Prostate gland (tissue), 2 donors: ENCODE measurements around the gene BAX. TPM values are rescaled to one million over a fixed set of nuclear protein-coding genes. Genes with fewer than 3 reads are reported as not detected.
"Not testable (repeated sequence)": the region's sequence is repeated elsewhere in the genome, so short reads cannot be mapped to it uniquely, and the experiment has no call there.

Experiments used
- DNase-seq: peaks from one replicate; pipeline ENCODE4 v3.0.0-alpha.2; 2019; ENCODE audit warnings: low spot score
- H3K27ac ChIP-seq, 2 donors: fragments of 200-600 bp; sonication (generic); 2 replicates each; pipeline ENCODE4 v1.5.1; 2017 to 2019
- H3K27me3 ChIP-seq: fragments of 200-600 bp; sonication (generic); replicated peaks from 2 replicates; pipeline ENCODE4 v1.5.1; 2019; ENCODE audit not compliant: insufficient read depth
- H3K36me3 ChIP-seq, 2 donors: fragments of 200-600 bp; sonication (generic); 1 replicate in 1 of 2; 2 replicates in 1 of 2; pipeline versions ENCODE4 v1.5.1 to v1.8.1; 2017 to 2019
- H3K4me1 ChIP-seq: fragments of 200-600 bp; sonication (generic); replicated peaks from 2 replicates; pipeline ENCODE4 v1.5.1; 2019
- H3K4me3 ChIP-seq, 2 donors: fragments of 200-600 bp; sonication (generic); 2 replicates each; pipeline ENCODE4 v1.5.1; 2017 to 2019
- H3K9me3 ChIP-seq: fragments of 200-600 bp; sonication (generic); 2 replicates; pipeline ENCODE4 v1.5.1; 2017
- POLR2A ChIP-seq: fragments of 450-650 bp; IDR thresholded peaks from one replicate; pipeline ENCODE4 v1.6.1; 2016; ENCODE audit warnings: antibody characterized with exemption, mild to moderate bottlenecking
- POLR2AphosphoS5 ChIP-seq: sonication (generic); formaldehyde crosslinking; IDR thresholded peaks from one replicate; pipeline ENCODE4 v1.6.1; 2017; ENCODE audit warnings: antibody characterized with exemption
- WGBS: methylation state at CpG from one replicate; pipeline ENCODE4 v1.1.5; 2018; 5-methylcytosine and 5-hydroxymethylcytosine counted together
- intact Hi-C: fragments of 100-400 bp; cut with DNase I; formaldehyde crosslinking; loops from one replicate; pipeline ENCODE4 v1.14.2; 2022
- total RNA-seq, 2 donors: library from RNA; depleted of rRNA; stranded (reverse); fragments of >200 nt; gene quantifications; one replicate each; pipeline ENCODE4 v1.1.0, GENCODE V29; 2016
- TF ChIP-seq, protein P1 (sequence below), 4 experiments: fragments of 200-600 bp in 2 of 4; fragments of 450-650 bp in 2 of 4; sonication (generic) in 2 of 4; IDR thresholded peaks; 1 replicate in 3 of 4; 2 replicates in 1 of 4; pipeline ENCODE4 v1.5.1; 2016 to 2019; ENCODE audit warnings: antibody characterized with exemption in 4 of 4, mild to moderate bottlenecking in 2 of 4, moderate library complexity in 2 of 4

BAX gene
- total RNA-seq, 2 donors from 2014 or later: 52.1 to 62.3 TPM

DNA sequence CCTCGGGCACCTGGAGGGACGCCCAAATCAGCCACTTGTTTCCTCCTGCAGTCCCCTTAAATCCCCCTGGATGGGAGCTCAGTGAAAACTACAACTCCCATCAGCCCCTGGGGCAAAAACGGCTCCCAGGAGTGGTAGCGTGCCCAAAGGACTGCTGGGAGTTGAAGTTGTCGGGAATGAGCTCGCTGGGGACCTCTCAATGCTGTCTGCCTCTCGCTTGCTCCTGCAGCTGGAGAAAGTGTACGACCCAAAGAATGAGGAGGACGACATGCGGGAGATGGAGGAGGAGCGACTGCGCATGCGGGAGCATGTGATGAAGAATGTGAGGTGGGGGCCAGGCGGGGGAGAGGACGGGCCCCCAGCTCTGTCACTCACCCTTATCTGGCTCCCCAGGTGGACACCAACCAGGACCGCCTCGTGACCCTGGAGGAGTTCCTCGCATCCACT lies 35.9 kb upstream of the BAX start:
- Histone ChIP-seq H3K4me1 (no peaks in the 10 kb centered on the region), H3K27me3 (no peaks in the 10 kb centered on the region), H3K27ac (no peak overlapping the region), H3K4me3 (no peak overlapping the region), H3K9me3 (no peaks in the 10 kb centered on the region), H3K36me3 (peaks cover 0 to 1% of the 10 kb centered on the region in 2 donors)
- no peak for DNase-seq
- intact Hi-C loops: no loop called here
- no peak for TF ChIP-seq POLR2A
- TF ChIP-seq, protein P1, sequence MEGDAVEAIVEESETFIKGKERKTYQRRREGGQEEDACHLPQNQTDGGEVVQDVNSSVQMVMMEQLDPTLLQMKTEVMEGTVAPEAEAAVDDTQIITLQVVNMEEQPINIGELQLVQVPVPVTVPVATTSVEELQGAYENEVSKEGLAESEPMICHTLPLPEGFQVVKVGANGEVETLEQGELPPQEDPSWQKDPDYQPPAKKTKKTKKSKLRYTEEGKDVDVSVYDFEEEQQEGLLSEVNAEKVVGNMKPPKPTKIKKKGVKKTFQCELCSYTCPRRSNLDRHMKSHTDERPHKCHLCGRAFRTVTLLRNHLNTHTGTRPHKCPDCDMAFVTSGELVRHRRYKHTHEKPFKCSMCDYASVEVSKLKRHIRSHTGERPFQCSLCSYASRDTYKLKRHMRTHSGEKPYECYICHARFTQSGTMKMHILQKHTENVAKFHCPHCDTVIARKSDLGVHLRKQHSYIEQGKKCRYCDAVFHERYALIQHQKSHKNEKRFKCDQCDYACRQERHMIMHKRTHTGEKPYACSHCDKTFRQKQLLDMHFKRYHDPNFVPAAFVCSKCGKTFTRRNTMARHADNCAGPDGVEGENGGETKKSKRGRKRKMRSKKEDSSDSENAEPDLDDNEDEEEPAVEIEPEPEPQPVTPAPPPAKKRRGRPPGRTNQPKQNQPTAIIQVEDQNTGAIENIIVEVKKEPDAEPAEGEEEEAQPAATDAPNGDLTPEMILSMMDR (IDR thresholded peaks at IDR 0.05): no peak
- no peak for TF ChIP-seq POLR2AphosphoS5
- WGBS: 87% methylated on average over 18 of the region's 18 CpGs

DNA sequence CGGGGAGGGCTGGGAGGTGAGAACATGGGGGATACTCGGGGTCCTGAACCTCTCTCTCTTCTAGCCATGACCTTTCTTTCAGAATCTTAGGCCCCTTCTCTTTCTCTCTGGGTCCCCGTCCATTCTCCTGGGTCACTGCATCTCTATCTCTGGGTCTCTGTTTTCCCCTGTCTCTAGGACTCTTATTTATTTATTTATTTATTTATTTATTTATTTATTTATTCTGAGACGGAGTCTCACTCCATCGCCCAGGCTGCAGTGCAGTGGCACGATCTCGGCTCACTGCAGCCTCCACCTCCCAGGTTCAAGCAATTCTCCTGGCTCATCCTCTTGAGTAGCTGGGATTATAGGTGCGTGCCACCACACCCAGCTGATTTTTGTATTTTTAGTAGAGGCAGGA lies 35.4 kb upstream of the BAX start:
- H3K27ac ChIP-seq, H3K4me3 ChIP-seq, H3K27me3 ChIP-seq, H3K9me3 ChIP-seq, intact Hi-C loops, H3K36me3 ChIP-seq, DNase-seq, H3K4me1 ChIP-seq: not testable (repeated sequence)
- 94% methylated on average over 8 of the region's 8 CpGs for WGBS

DNA sequence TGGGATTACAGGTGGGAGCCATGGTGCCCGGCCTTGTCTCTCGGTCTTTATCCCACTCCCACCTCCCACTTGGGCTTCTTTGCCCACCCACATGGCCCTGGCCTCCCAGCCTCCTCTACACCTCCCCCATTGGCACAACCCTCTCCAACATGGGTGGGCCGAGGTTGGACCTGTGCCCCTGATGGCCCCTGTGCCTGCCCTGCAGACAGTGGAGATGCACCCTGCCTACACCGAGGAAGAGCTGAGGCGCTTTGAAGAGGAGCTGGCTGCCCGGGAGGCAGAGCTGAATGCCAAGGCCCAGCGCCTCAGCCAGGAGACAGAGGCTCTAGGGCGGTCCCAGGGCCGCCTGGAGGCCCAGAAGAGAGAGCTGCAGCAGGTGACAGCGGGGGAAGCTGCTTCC lies 33.7 kb upstream of the BAX start:
- no peaks in the 10 kb centered on the region for H3K36me3 ChIP-seq
- WGBS: 86% methylated on average over 10 of the region's 10 CpGs

DNA sequence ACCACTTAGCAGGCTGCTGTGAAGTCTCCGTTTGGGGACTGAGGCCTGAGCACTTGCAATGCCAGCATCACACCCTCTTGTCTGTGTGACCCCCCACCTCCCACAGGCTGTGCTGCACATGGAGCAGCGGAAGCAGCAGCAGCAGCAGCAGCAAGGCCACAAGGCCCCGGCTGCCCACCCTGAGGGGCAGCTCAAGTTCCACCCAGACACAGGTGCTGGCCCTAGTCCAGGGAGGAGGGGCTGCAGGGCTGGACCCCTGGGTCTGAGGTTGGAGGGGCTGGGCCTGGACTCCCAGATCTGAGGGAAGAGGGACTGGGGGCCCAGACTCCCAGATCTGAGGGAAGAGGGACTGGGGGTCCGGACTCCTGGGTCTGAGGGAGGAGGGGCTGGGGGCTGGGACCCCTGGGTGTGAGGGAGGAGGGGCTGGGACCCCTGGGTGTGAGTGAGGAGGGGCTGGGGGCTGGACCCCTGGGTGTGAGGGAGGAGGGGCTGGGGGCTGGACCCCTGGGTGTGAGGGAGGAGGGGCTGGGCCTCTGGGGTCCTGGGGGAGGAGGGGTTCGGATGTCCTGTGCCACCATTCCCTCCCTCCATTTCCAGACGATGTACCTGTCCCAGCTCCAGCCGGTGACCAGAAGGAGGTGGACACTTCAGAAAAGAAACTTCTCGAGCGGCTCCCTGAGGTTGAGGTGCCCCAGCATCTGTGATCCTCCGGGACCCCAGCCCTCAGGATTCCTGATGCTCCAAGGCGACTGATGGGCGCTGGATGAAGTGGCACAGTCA lies 32.8 kb upstream of the BAX start:
- intact Hi-C loops: no loop called here
- DNase-seq: no peak
- Histone ChIP-seq H3K27me3 (no peaks in the 10 kb centered on the region), H3K4me3 (no peak overlapping the region), H3K9me3 (no peaks in the 10 kb centered on the region), H3K36me3 (no peaks in the 10 kb centered on the region), H3K4me1 (no peaks in the 10 kb centered on the region), H3K27ac (no peak overlapping the region)
- 88% methylated on average over 9 of the region's 12 CpGs for WGBS
- no peak for TF ChIP-seq POLR2A
- no peak for TF ChIP-seq POLR2AphosphoS5
- TF ChIP-seq, protein P1 (IDR thresholded peaks at IDR 0.05): no peak

More for the DNA sequence above, 33.7 kb upstream of the BAX start:
- DNase-seq: no peak
- Histone ChIP-seq H3K27me3 (no peaks in the 10 kb centered on the region), H3K27ac (no peak overlapping the region), H3K9me3 (no peaks in the 10 kb centered on the region), H3K4me1 (no peaks in the 10 kb centered on the region), H3K4me3 (no peak overlapping the region)
- TF ChIP-seq, protein P1 (IDR thresholded peaks at IDR 0.05): no peak
- TF ChIP-seq POLR2A (no peak), POLR2AphosphoS5 (no peak)
- intact Hi-C loops: no loop called here

DNA sequence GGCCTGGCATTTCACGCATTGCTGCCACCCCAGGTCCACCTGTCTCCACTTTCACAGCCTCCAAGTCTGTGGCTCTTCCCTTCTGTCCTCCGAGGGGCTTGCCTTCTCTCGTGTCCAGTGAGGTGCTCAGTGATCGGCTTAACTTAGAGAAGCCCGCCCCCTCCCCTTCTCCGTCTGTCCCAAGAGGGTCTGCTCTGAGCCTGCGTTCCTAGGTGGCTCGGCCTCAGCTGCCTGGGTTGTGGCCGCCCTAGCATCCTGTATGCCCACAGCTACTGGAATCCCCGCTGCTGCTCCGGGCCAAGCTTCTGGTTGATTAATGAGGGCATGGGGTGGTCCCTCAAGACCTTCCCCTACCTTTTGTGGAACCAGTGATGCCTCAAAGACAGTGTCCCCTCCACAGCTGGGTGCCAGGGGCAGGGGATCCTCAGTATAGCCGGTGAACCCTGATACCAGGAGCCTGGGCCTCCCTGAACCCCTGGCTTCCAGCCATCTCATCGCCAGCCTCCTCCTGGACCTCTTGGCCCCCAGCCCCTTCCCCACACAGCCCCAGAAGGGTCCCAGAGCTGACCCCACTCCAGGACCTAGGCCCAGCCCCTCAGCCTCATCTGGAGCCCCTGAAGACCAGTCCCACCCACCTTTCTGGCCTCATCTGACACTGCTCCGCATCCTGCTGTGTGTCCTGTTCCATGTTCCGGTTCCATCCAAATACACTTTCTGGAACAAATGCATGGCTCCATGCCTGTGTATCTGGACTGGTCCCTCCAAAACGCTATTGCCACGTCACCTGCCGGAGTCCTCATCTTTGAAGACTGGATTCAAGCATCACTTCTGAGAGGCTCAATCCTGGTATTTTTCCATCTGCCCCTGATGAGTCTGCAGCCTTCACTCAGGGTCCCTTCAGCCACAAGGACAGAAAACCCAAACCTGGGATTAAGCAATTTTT lies 31.9 kb upstream of the BAX start:
- H3K36me3 ChIP-seq: no peaks in the 10 kb centered on the region

More for the DNA sequence above, 31.9 kb upstream of the BAX start:
- Histone ChIP-seq H3K4me1 (no peaks in the 10 kb centered on the region), H3K27me3 (no peaks in the 10 kb centered on the region), H3K9me3 (no peaks in the 10 kb centered on the region), H3K4me3 (no peak overlapping the region), H3K27ac (peak overlapping the region in 1 of 2 donors; percentile 19)
- 86% methylated on average over 18 of the region's 18 CpGs for WGBS
- intact Hi-C loops: no loop called here
- no peak for DNase-seq
- no peak for TF ChIP-seq POLR2A
- TF ChIP-seq, protein P1 (IDR thresholded peaks at IDR 0.05): no peak
- TF ChIP-seq POLR2AphosphoS5: no peak
